GM12873 (cell line): ENCODE data around the gene OR5H14.

Source experiments
- TF ChIP-seq, protein P1 (sequence below): IDR thresholded peaks from 2 replicates; pipeline ENCODE4 v1.5.1; 2012; ENCODE audit warnings: low read depth, mild to moderate bottlenecking, moderate library complexity, low read length, control low read depth; ENCODE audit not compliant: insufficient read depth; ENCODE audit errors: missing control alignments

Gene OR5H14

GRCh38 chr3:98147179-98147578 lies at the start of gene OR5H14:
Gene OR5H14 (plus strand): TSS chr3:98147479. CDS start chr3:98149386, 1,907 bp downstream.
- TF ChIP-seq, protein P1, sequence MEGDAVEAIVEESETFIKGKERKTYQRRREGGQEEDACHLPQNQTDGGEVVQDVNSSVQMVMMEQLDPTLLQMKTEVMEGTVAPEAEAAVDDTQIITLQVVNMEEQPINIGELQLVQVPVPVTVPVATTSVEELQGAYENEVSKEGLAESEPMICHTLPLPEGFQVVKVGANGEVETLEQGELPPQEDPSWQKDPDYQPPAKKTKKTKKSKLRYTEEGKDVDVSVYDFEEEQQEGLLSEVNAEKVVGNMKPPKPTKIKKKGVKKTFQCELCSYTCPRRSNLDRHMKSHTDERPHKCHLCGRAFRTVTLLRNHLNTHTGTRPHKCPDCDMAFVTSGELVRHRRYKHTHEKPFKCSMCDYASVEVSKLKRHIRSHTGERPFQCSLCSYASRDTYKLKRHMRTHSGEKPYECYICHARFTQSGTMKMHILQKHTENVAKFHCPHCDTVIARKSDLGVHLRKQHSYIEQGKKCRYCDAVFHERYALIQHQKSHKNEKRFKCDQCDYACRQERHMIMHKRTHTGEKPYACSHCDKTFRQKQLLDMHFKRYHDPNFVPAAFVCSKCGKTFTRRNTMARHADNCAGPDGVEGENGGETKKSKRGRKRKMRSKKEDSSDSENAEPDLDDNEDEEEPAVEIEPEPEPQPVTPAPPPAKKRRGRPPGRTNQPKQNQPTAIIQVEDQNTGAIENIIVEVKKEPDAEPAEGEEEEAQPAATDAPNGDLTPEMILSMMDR: no peak

DNA sequence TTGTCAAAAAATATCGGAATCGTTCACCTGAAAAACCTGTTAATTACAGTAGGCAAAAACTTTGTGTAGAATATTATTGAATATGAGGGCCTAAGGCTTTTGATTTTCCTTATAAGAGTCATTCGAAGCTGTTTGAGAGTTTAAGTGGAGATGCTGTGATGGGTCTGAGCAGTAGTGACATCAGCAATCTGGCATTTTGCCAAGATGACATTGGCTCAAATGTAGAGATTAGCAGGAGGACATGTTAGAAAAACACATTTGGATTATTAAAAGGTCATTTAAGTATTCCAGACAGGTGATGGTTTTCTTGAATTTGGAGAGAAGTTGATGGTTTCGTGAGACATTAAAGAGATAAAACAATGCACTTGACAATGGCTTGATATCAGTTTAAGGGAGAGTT lies 47.4 kb upstream of the OR5H14 start:
- TF ChIP-seq, protein P1: no peak

DNA sequence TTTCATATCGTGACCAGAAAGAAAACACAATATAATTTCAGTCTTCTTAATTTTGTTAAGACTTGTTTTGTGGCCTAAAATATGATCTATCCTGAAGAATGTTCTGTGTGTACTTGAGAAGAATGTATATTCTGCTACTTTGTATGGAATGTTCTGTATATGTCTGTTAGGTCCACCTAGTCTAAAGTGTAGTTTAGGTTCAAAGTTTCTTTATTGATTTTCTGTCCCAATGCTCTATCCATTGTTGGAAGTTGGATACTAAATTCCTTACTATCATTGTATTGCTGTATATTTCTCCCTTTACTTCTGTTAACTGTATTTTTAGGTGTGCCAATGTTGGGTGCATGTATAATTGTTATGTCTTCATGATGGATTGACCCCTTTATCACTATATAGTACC lies 39.1 kb upstream of the OR5H14 start:
- TF ChIP-seq, protein P1: no peak

DNA sequence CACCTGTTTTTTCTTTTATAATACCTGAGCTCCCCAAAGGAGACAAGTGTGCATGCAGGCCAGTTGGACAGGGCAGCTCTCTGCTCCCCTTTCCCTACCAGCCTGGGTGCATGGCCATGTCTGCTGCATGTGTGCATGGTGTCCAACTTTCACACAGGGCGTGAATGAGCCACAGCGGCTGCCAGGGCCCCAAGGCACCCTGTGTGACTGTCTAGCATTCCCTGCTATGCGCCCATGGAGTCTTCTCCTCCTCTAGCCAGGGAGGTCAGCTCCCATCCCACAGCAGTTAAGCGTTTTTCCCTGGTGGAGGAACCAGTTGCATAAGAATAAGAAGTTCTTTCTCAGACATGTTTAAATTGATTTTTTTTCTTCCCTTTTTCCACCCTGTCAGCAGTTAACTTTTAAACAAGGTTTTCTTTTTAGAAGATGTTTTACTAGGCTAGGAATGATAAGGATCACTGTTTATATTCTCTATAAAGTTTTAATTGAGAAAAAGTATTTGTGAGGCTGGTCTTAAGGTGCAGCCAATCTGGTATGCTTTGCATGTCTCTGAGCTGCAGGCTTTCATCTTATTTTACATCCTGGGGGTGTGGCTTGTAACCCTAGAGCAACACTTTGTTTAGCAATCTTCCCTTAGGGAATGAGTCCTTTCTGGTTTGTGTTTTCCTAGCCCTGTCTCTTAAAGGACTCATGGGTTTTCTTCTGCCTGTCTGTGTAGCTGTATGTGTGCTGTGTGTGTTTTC lies 37.3 kb upstream of the OR5H14 start:
- TF ChIP-seq, protein P1: no peak

- TF ChIP-seq, protein P1: no peak
Observed at GRCh38 chr3:98110550-98110908, 36.8 kb upstream of the OR5H14 start.

DNA sequence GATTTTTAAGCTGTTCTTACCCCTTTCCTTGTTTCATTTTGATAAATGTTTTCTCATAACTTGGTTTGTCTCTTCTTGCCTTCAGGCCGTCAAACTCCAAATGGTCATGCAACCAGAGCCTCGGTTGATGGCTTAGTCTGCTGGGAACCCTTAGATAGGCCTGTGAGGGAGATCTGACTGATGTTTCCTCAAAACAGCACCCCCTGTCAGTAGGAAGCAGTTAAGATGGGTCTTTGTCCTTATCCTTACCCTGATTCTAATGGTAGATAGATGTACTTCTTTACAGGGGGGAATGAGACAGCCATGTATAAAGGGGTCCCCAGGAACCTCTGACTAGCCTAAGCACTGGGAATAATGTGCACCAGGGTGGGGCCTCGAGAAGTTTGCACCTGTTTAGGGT lies 33.0 kb upstream of the OR5H14 start:
- TF ChIP-seq, protein P1: no peak

- TF ChIP-seq, protein P1: no peak
Observed at GRCh38 chr3:98115717-98116116, 31.6 kb upstream of the OR5H14 start.
